ENCODE data around the gene PROP1.
"Not testable (repeated sequence)": the region's sequence is repeated elsewhere in the genome, so short reads cannot be mapped to it uniquely, and the experiment has no call there.

The PROP1 gene

DNA sequence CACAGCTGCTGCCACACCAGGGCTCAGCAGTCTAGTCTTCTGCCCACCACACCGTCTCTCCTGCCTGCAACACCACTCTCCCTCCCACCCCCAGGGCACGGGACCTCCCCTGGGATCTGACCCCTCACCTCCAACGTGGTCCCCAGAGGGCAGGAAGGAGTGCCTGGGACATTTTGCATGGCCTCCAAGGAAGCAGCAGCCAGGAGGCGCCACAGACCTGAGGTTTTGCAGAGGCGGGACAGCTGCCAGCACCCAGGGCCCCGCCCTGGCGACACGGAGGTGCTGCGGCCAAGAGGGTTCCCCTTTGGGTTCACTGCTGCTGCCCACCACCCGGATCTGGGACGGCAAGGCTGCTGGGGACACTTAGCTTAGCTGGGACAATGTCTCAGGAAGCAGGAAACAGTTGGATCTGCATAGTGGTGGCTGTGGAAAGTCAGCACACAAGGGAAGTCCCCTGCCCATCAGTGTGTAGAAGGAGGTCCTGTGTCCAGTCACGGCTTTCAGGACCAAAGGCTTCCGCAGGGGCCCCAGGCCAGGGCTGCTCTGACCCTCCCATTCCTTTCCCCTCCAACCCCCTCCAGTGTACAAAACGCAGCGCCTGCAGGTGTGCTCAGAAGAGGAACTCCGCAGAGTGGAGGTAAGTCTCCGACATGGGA, 13.8 kb downstream of the PROP1 start:
- peak; percentile 20 for DNase-seq

DNA sequence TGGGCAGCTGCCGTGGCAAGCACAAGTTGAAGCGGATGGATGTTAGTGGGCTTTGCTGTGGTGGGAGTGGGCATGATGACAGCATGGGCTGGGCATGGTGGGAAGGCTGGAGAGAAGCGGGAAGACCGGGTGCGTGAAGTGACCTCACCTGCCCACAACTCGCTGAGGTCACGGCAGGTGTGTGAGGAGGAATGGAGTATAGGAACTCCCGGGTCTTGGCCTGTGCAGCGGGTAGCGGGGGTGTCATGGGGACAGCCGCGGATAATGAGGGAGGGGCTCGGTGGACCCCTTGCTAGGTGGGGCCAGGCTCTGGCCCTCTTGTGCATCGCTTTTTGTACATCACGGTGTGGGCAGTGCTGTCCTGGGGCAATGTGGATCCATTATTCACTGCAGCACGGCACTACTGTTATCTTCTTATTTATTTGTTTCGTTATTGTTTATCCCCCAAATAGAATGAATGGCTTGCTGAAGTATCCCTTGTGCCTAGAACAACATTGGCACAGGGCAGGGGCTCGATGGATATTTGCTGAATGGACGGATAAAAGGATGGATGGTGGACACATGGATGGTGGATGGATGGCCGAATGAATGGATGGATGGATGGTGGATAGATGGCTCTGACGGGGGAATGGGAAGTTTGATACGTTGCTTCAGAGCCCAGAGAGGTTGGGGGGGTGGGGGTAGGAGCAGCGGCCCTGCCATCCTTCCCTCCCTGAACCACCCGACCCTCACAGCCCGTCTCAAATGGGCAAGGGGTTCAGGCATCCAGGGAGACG, 14.6 kb downstream of the PROP1 start:
- DNase-seq = no peak

DNA sequence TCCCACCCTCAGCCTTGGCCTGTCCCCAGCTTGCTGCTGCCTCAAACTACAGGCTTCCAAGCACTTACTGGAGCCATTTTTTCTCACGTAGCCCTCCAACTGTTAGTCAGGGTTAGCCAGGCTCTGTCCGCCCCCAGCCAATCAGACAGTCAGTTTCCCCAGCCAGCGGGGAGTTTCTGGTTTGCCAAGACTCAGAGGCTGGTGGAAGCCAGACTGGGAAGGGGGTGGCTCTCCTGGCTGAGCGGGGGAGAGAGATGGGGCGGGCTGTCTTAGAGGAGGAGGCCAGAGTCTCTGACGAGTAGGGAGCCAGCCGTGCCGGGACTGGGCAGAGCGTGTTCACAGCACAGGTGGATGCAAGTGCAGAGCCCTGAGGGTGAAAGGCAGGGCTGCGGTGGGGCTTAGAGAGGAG, 15.3 kb downstream of the PROP1 start:
- DNase-seq = no peak

DNA sequence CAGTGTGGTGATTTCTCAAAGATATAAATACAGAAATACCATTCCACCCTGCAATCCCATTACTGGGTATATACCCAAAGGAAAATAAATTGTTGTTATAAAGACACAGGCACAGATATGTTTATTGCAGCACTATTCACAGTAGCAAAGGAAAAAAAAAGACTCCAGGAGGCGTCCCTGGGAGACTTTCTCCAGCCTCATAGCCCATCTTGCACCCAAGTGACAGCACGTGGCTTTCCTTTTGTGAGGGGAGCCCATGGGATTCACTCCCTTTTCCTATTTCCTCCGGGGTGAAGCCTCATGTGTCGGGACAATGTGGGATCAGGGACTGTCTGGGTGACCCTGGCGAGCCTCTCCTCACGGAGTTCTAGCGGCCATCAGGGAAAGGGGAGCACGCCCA, 18.4 kb downstream of the PROP1 start:
- not testable (repeated sequence) for DNase-seq

DNA sequence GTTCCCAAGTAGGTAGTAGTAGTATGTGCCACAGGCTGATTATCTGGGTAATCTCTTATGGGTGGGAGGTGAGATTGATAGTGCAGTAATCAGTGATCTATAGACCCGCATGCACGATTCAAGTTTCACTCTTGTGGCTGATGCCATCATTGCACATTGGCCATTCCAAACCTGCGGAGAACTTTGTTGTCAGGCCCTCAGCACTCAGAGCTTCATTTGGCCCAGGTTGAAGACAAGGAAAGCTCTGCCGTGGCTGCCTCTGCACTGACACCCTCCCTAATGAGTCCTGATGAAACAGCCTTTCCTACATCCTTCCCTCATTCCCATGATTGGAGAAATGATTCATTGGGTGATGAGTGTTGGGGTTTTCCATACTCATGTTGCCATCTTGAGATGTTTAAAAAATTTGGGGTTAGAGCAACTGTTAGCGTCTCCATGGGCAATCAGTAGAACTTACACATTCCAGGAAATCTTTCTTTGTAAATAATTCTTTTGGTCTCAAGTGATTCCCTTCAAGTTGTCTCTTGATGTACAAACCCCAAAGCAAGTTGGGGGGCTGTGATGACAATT, 22.9 kb downstream of the PROP1 start:
- no peak for DNase-seq

DNA sequence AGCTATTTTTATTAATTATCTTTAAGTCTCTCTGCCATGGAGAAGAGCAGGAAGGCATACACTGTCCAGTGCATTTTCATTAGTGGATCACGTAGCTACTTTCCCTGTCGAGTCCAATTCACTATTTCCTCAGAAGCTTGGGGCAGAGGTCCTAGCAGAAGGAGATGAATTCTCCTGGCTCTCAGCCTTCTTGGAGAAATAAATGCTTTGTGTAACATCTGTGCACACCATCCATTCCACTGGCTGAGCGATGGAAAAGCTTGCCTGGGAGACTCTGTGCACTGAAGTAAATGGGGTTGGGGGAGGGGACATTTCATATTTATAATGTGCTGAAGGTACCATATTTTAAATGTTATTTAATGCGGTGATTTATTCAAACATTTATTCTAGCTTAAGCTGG, 23.4 kb downstream of the PROP1 start:
- no peak for DNase-seq

DNA sequence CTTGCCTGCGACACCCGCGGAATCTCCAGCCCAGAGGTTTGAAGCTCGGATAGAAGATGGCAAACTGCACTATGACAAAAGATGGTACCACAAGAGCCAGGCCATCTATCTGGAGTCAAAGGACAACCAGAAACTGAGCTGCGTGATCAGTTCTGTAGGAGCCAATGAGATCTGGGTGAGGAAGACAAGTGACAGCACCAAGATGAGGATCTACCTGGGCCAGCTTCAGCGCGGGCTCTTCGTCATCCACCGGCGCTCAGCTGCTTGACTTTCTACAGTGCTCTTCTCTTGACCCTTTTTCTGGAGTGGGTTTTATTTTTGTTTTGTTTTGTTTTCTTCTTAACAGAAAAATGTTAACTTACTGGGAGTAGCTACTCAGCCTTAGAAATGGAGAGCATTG, 24.0 kb downstream of the PROP1 start:
- not testable (repeated sequence) for DNase-seq

DNA sequence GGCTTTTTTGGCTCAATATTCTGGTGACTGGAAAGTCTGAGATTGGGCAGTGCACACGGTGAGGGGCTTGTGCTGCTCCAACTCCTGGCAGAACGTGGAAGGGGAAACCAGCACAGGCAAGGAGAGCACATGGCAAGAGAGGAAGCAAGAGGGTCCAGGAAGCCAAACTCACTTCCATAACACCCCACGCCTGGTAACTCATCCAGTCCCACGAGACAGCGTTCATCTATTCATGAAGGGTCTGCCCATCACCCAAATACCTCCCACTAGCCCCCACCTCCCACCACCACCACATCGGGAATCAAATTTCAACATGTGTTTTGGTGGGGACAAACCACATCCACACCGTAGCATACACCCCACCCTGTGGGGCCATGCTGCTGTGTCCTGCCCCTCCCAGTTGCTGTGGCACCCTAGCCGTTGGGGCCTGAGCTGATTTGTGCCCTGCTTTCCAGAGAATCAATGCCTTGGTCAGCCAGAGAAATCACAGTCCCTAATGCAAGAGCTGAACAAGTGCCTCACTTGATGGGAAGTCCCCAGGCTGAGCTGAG, 27.3 kb downstream of the PROP1 start:
- no peak for DNase-seq

DNA sequence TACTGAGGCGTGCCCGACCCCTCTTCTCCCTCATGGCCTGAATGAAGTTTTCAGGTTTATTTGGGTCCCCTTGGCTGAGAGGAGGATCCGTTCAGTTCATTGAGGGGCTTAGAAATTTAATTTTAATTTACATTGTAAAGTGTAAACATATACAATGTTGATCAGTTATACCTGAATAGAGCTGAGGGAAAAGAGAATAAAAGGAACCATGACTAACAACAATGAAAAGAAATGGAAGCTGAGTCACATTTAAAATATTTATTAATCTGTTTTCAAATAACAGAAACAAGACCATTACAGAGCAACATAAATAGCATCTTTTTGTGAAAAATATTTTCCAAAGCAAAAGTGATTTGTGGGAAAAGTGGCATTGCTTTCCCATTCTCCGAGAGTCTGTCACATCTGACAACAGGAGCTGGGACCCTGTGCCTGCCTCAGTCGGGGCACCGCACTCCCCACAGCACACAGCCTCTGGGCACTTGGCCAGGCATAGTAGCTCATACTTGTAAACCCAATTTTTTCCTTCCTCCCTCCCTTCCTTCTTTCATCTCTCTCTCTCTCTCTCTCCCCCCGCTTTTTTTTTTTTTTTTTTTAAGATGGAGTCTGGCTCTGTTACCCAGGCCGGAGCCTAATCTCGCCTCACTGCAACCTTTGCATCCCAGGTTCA, 28.7 kb downstream of the PROP1 start:
- no peak for DNase-seq

DNA sequence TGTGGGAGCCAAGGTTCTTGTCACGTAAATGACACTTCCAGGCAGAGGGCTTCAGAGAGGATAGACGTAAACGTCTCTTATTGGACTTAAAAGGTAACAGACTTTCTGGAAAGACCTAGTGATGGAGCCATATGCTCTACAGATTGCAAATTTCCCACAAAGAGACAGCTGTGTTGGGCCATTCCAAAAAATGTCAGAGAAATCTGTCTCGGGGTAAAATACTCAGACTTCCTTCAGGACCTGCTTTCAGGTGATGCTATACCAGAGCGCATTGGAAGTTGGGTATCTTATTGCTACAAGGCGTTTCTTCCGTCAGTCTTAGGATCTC, 29.2 kb downstream of the PROP1 start:
- no peak for DNase-seq

DNA sequence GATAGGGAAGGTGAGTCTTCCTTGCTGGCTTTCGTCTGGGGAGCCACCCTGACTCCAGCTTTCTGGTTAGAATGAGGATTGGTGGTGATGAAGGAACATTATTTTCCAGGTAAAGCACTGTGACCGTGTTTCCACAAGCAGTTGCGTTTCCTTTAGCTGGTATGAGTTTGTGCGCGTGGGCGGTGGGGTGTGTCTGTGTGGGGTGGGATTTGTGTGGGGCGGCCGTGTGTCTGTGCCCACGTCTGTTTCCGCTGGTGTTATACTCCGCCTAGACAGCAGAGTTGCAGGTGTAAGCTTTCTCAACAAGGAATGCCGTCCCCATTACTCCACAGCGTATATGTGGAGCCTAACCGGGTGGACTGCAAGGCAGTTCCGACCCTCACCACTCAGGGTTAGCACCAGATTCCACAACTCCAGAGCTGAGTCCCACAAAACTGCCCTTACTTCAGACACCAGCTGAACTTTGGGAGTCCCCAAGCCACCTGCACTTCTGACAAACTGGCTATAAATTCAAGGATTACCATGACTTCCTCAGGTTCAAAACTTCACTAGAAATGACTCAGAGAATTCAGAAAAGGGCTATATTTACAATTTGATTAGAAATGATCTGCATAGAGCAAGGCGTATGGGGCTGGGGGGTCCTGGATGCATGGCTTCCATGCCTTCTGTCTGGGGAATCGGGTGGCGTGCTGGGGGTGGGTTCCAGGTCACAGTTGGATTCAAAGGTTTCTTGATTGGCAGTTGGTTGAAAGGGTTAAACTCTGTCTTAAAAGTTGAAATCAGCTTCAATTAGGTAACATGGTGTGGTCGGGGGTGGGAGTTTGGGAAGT, 29.8 kb downstream of the PROP1 start:
- no peak for DNase-seq

DNA sequence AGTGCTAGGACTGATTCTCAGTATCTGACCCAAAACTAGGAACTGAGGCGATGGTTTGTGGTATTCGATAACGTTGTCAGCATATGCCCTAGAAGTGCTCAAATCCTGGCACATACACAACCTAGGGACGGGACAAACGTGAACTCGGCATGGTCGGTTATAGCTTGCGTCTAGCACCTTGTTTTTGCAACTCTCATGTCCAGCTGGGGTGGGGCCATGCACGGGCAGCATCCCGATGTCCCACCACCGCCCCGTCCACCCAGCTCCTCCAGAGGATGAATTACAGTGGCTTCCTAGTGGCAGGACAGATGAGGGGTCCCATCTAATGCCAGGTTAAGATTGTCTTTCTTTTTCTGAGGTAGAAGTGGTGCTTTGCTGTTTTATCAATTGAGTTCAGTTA, 31.6 kb downstream of the PROP1 start:
- no peak for DNase-seq

DNA sequence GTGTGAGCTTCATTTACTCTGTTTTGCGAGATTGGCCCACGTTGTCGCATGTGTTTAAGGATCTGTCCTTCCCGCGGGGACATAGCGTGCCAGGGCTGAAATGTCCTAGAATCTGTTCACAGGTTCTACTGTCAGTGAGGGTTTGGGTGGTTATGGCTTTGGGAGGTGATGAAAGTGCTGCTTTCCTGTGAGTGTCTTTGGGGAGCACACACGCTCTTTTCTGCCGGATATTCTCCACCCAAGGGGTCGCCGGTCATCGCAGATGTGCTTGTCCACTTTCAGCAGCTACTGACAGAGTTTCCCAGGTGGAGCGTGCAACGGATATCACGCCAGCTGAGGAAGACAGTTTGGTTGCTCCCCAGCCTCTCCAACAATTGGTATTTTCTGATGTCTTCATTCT, 32.1 kb downstream of the PROP1 start:
- DNase-seq = no peak

DNA sequence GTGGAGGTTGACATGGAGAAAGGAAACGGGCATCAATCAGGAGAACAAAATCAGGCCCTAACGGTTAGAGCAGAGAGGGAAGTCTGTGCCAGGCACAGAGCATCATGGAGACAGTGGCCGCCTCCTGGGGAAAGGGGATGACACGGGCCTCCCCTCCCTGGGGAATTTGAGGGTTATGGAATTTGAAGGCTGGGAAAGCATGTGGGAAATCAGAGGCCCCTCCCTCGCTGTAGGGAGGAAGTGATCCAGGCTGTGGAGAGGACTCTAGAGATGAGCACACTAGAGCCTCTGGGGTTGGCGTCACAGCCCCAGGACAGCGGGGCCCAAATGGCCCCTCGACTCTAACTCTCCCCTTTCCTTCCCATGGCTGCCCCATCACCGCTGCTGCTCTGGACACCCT, 36.7 kb downstream of the PROP1 start:
- DNase-seq = no peak

DNA sequence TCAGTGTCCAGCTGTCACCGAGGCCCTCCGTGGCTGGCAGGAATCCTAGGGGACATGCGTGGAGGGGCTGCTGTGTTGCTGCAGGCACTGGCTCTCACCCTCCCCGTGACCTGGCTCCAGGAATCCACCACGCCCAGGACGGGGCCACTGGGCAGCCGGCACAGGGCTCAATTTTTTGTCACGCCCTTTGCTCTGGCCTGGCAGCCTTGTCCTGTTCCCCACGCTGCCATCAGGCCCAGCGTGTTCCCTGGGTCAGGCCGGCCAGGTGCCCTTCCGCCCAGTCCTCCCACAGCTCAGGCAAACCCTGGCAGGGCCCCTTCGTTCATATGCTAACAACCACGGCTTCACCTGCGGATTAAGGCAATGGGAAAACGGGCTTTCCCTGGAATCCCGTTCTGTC, 37.3 kb downstream of the PROP1 start:
- no peak for DNase-seq

DNA sequence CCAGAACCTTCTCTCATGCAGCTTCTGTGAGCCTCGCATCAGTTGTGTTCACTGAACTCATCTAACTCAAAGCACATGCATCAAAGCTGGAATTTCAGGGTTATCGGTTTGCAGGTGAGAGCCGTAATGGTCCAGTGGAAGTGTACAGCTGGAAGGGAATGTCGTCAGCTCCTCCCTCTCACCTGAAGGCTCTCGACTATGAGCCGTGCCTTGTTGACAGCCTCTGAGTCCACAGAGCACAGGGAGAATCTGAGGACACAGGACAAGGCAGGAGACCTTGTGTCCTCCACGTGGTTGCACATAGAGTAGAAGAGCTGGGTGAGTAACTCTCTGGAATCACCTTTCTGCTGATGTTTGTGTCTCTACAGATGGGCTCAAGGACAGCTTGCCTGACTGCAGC, 38.8 kb downstream of the PROP1 start:
- no peak for DNase-seq

DNA sequence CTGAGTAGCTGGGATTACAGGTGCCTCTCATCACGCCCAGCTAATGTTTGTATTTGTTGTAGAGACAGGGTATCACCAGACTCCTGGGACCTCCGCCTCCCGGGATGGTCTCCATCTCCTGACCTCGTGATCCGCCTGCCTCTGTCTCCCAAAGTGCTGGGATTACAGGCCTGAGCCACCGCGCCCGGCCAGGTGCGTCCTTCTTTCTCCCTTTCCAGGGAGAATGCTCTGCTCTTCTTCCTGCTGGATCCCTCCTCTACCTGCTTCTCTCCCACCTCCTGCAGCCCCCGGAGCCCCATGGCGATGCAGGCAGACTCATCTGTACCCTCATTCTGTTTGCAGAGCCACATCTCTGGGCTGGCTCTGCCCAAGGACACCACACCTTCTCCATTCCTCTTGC, 42.9 kb downstream of the PROP1 start:
- not testable (repeated sequence) for DNase-seq

DNA sequence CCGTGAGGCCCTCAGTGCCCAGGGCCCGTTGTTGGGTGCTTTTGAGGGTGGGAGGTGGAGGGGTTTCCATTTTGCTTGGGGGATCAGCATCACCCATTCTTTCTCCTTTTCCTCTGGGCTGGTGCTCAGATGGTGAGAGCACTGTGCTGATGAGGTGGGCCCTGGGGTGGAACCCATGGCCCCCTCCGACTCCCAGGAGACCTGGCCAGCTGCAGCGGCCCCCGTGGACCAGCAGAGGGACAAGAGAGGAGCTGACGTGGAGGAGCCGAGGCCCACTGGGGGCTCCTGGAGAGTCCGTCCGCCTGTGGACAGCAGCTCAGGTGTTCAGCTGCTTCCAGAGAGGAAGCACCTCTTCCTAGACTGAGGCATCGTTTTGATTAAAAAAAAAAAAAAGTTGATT, 46.4 kb downstream of the PROP1 start:
- DNase-seq = not testable (repeated sequence)

DNA sequence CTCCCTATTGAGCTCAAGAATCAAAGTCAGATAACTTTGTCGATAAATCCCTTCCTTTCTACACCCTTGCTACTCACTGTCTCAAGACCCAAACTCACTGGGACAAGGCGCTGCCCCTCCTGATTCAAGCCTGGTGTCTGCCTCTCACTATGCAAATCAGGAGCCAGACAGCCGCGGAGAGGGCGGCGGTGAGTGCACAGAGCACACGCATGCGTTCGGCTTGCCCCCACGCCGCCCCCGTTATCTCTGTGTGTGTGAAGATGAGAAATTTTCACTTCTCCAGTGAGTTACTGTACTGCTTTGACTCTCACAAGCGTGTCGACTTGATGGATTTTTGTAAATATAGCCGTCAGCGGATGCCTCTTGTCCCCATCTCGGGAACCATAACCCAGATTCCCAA, 47.0 kb downstream of the PROP1 start:
- not testable (repeated sequence) for DNase-seq

DNA sequence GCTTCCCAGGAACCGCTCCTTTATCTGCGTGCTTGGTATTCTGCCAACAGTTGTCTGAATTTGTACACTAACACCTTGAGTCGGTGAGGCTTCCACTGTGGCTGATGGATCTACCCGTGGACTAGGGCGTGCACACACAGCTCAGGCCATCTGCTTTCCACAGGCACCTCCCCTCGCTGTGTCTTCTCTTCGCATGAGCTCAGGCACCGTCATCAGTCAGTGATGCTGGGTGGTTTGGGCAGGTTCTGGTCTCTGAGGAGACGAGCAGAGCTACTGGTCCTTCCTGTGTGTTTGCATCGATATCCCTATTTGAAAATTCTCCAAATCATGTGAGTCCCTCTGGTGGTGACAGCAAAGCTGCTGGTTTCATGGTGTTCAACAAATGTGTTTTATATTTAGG, 48.1 kb downstream of the PROP1 start:
- not testable (repeated sequence) for DNase-seq

DNA sequence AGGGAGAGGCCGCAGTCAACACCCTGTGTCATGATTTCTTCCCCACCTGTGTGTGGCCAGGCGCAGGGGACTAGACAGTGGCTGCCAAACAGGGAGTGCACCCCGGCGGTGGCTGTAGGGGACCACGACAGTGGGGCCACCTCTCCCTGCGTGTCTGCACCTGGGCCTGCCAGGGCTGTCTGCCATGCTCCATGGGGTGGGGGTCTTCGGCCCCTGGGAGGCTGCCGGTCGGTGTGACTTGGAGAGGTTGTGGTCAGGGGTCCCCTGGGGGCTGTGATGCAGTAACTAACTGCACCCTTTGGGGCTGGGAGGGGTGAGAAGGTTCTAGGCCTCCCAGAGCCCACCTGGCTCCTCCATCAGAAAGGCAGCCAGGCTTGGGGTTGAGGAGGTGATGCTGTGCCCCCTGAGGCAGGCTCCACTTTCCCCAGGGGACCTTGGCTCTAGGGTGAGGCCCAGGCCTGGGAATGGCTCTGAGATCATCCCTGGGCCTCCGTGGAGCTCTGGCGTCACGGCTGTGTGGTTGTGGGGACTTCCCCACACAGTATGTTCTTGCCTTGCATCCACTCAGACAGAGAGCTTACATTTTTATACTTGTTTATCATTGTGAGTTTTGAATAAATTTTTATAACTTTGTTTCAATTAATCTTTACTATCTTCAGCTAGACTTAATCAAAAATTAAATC, 50.3 kb downstream of the PROP1 start:
- DNase-seq = not testable (repeated sequence)

DNA sequence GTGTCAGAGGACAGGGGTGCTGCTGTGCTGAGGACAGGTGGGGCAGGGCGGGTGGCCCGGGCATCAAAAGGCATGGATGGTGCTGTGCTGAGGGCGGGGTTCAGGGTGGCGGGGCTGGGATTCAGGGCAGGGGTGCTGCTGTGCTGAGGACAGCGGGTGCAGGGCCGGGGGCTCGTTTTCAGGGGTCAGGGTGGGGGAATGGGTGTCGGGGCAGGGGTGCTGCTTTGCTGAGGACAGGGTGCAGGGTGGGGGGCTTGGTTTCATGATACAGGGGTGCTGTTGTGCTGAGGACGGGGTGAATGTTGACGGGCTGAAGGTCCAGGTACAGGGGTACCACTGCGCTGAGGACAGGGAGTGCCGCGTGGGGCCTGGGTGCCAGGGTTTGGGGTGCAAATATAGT, 50.9 kb downstream of the PROP1 start:
- not testable (repeated sequence) for DNase-seq
